ENCODE results near the gene RXRB. TPM values are rescaled to one million over a fixed set of nuclear protein-coding genes. Genes with fewer than 3 reads are reported as not detected.
A peak's percentile ranks its signal among the peaks of the same experiment; 100 is the strongest.
"Not testable (repeated sequence)": the region's sequence is repeated elsewhere in the genome, so short reads cannot be mapped to it uniquely, and the experiment has no call there.

The RXRB gene
- total RNA-seq, 2 donors from 2014 or later: 55.6 to 57.5 TPM

GRCh38 chr6:33165581-33166258, 34.7 kb downstream of the RXRB start:
- no peaks in the 10 kb centered on the region for H3K9me3 Mint-ChIP-seq
- DNase-seq: no peak
- peaks cover 14% of the 10 kb centered on the region for H3K4me1 Mint-ChIP-seq (ENCODE audit: low read depth)
- H3K4me3 Mint-ChIP-seq: no peak overlapping the region
- no peak for ATAC-seq (replicated peaks in 1 of 2)
- no peaks in the 10 kb centered on the region for H3K27me3 Mint-ChIP-seq (ENCODE audit: low read depth)
- no peak overlapping the region for H3K27ac Mint-ChIP-seq
- H3K36me3 Mint-ChIP-seq (ENCODE audit: insufficient read depth in 2 of 2): no peaks in the 10 kb centered on the region

- no peaks in the 10 kb centered on the region for H3K27me3 Mint-ChIP-seq (ENCODE audit: low read depth)
- DNase-seq (no peak), ATAC-seq (replicated peaks in 1 of 2) (no peak)
- H3K4me3 Mint-ChIP-seq: no peak overlapping the region
- no peak overlapping the region for H3K27ac Mint-ChIP-seq
- H3K36me3 Mint-ChIP-seq (ENCODE audit: insufficient read depth in 2 of 2): no peaks in the 10 kb centered on the region
- H3K4me1 Mint-ChIP-seq (ENCODE audit: low read depth): peaks cover 14% of the 10 kb centered on the region
- H3K9me3 Mint-ChIP-seq: no peaks in the 10 kb centered on the region
Observed at GRCh38 chr6:33164665-33165373, 35.6 kb downstream of the RXRB start.

GRCh38 chr6:33164176-33164575, 36.3 kb downstream of the RXRB start:
- Mint-ChIP-seq H3K4me1 (ENCODE audit: low read depth) (peaks cover 14% of the 10 kb centered on the region), H3K27me3 (ENCODE audit: low read depth) (no peaks in the 10 kb centered on the region), H3K36me3 (ENCODE audit: insufficient read depth in 2 of 2) (no peaks in the 10 kb centered on the region), H3K9me3 (no peaks in the 10 kb centered on the region), H3K27ac (no peak overlapping the region), H3K4me3 (no peak overlapping the region)
- no peak for DNase-seq
- no peak for ATAC-seq (replicated peaks in 1 of 2)

DNA sequence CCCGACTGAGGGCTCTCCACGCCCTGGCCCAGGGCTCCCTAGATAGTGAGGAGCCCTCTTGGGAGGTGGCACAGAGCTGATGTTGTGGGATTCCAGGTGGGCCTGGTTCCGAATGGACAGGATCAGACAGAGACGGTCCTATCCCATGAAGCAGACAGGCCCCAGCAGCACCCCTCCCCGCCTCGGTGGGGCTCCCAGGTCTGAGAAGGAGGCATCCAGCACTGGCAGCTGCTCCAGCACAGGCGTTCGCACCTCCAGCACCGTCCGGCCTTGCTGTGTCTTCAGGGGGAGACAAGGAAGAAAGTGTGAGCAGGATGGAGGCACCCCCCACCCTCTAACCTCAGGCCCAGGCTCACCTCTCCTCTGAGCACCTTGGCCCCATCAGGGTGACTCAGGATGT, 36.9 kb downstream of the RXRB start:
- DNase-seq (no peak), ATAC-seq (replicated peaks in 1 of 2) (no peak)
- Mint-ChIP-seq H3K4me1 (ENCODE audit: low read depth) (peaks cover 14% of the 10 kb centered on the region), H3K27me3 (ENCODE audit: low read depth) (no peaks in the 10 kb centered on the region), H3K9me3 (no peaks in the 10 kb centered on the region), H3K36me3 (ENCODE audit: insufficient read depth in 2 of 2) (no peaks in the 10 kb centered on the region), H3K27ac (no peak overlapping the region), H3K4me3 (no peak overlapping the region)

- peak; percentile 93 to 95 for ATAC-seq (replicated peaks in 1 of 2)
- H3K27me3 Mint-ChIP-seq (ENCODE audit: low read depth): no peaks in the 10 kb centered on the region
- no peaks in the 10 kb centered on the region for H3K9me3 Mint-ChIP-seq
- H3K27ac Mint-ChIP-seq: no peak overlapping the region
- H3K4me3 Mint-ChIP-seq: peak overlapping the region; percentile 84 to 89
- no peaks in the 10 kb centered on the region for H3K36me3 Mint-ChIP-seq (ENCODE audit: insufficient read depth in 2 of 2)
- H3K4me1 Mint-ChIP-seq (ENCODE audit: low read depth): peaks cover 14% of the 10 kb centered on the region
- DNase-seq: peak; percentile 86 to 92
Observed at GRCh38 chr6:33161354-33162331, 38.8 kb downstream of the RXRB start.

GRCh38 chr6:33160728-33161344, 39.6 kb downstream of the RXRB start:
- ATAC-seq (replicated peaks in 1 of 2) (peak in 1 of 2 donors; percentile 33), DNase-seq (peak in 1 of 2 donors; percentile 28)
- no peaks in the 10 kb centered on the region for H3K27me3 Mint-ChIP-seq (ENCODE audit: low read depth)
- no peaks in the 10 kb centered on the region for H3K9me3 Mint-ChIP-seq
- H3K27ac Mint-ChIP-seq: no peak overlapping the region
- no peaks in the 10 kb centered on the region for H3K36me3 Mint-ChIP-seq (ENCODE audit: insufficient read depth in 2 of 2)
- peak overlapping the region; percentile 84 to 89 for H3K4me3 Mint-ChIP-seq
- H3K4me1 Mint-ChIP-seq (ENCODE audit: low read depth): peaks cover 14% of the 10 kb centered on the region

DNA sequence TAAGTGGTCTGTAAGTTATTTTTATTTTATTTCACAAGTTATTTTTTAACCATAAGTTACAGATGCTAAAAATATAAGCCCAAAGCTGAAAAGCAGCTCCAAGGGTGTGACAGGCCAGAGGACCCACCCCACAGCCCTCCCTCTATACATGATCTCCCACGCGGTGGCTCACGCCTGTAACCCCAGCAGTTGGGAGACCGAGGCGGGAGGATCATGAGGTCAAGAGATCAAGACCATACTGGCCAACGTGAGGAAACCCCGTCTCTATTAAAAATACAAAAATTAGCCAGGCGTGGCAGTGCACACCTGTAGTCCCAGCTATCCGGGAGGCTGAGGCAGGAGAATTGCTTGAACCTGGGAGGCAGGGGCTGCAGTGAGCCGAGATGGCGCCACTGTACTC, 40.4 kb downstream of the RXRB start:
- Mint-ChIP-seq H3K4me1 (ENCODE audit: low read depth) (peaks cover 14% of the 10 kb centered on the region), H3K4me3 (no peak overlapping the region), H3K27me3 (ENCODE audit: low read depth) (no peaks in the 10 kb centered on the region), H3K9me3 (no peaks in the 10 kb centered on the region), H3K36me3 (ENCODE audit: insufficient read depth in 2 of 2) (no peaks in the 10 kb centered on the region), H3K27ac (no peak overlapping the region)
- ATAC-seq (replicated peaks in 1 of 2): no peak
- no peak for DNase-seq

DNA sequence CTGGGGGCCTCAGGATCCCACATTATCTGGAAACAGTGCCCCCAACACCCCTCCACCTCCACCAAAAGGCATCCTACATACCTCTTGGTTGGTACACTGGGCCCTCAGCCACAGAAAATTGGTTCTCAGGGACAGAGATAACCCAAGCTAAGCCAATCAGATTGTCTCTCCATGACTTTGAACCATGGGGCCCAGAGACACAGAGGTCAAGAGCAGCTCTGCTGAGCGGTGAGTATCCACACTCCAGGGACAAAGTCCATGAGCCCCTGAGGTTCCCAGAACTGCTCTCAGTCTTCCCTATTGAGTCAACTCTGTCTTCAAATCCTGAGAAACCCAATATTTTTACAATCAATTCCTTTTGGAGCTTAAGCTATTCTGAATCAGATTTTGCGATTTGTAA, 43.5 kb downstream of the RXRB start:
- H3K4me3 Mint-ChIP-seq: no peak overlapping the region
- DNase-seq (no peak), ATAC-seq (replicated peaks in 1 of 2) (no peak)
- peaks cover 0 to under 1% of the 10 kb centered on the region in 2 donors for H3K9me3 Mint-ChIP-seq
- H3K27ac Mint-ChIP-seq: no peak overlapping the region
- no peaks in the 10 kb centered on the region for H3K27me3 Mint-ChIP-seq (ENCODE audit: low read depth)
- H3K36me3 Mint-ChIP-seq (ENCODE audit: insufficient read depth in 2 of 2): peaks cover under 1% of the 10 kb centered on the region in 2 donors
- H3K4me1 Mint-ChIP-seq (ENCODE audit: low read depth): peaks cover 12% of the 10 kb centered on the region

DNA sequence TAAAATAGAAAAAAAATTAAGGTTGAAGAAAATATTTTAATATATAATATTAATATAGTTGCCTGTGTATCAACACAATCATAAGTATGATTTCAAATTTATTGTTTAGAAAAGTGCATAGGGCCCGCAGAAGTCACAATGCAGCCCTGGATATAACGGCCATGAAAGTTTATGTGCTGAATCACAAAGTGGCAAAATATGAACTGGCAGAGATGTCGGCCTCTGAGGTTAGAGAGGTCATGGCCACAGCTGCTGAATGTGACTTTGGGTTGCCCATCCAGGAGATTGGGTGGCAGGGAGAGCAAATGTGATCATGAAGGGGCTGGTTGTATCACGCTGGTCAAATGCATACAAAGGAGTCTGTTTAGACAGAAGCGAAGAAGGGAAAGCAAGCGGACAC, 43.9 kb downstream of the RXRB start:
- peaks cover 7% of the 10 kb centered on the region for H3K4me1 Mint-ChIP-seq (ENCODE audit: low read depth)
- H3K36me3 Mint-ChIP-seq (ENCODE audit: insufficient read depth in 2 of 2): peaks cover 3 to 4% of the 10 kb centered on the region in 2 donors
- H3K9me3 Mint-ChIP-seq: peaks cover 0 to 4% of the 10 kb centered on the region in 2 donors
- no peaks in the 10 kb centered on the region for H3K27me3 Mint-ChIP-seq (ENCODE audit: low read depth)
- no peak for DNase-seq
- ATAC-seq (replicated peaks in 1 of 2): no peak
- no peak overlapping the region for H3K27ac Mint-ChIP-seq
- H3K4me3 Mint-ChIP-seq: no peak overlapping the region

- ATAC-seq (replicated peaks in 1 of 2): no peak
- DNase-seq: no peak
- Mint-ChIP-seq H3K27me3 (ENCODE audit: low read depth) (no peaks in the 10 kb centered on the region), H3K27ac (no peak overlapping the region), H3K4me1 (ENCODE audit: low read depth) (no peaks in the 10 kb centered on the region), H3K36me3 (ENCODE audit: insufficient read depth in 2 of 2) (peaks cover 3 to 4% of the 10 kb centered on the region in 2 donors), H3K4me3 (no peak overlapping the region), H3K9me3 (peaks cover 0 to 4% of the 10 kb centered on the region in 2 donors)
Observed at GRCh38 chr6:33154349-33154748, 46.1 kb downstream of the RXRB start.

GRCh38 chr6:33151050-33151449, 49.4 kb downstream of the RXRB start:
- H3K4me3 Mint-ChIP-seq: no peak overlapping the region
- no peaks in the 10 kb centered on the region for H3K27me3 Mint-ChIP-seq (ENCODE audit: low read depth)
- no peak overlapping the region for H3K27ac Mint-ChIP-seq
- DNase-seq: no peak
- no peaks in the 10 kb centered on the region for H3K4me1 Mint-ChIP-seq (ENCODE audit: low read depth)
- peaks cover 3 to 4% of the 10 kb centered on the region in 2 donors for H3K36me3 Mint-ChIP-seq (ENCODE audit: insufficient read depth in 2 of 2)
- peaks cover 0 to 4% of the 10 kb centered on the region in 2 donors for H3K9me3 Mint-ChIP-seq
- ATAC-seq (replicated peaks in 1 of 2): no peak

DNA sequence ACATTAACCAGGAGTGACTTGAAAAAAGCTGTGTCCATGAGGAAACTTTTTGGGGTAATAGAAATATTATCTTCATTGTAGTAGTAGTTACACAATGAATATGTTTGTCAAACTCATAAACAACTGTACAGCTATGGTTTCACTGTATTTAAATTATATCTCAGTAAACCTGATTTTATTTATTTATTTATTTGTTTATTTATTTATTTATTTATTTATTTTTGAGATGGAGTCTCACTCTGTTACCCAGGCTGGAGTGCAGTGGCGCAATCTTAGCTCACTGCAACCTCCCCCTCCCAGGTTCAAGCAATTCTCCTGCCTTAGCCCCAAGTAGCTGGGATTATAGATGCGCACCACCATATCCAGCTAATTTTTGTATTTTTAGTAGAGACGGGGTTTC, 49.9 kb downstream of the RXRB start:
- H3K4me3 Mint-ChIP-seq; DNase-seq; ATAC-seq (replicated peaks in 1 of 2); H3K9me3 Mint-ChIP-seq; H3K27ac Mint-ChIP-seq; H3K27me3 Mint-ChIP-seq (ENCODE audit: low read depth); H3K4me1 Mint-ChIP-seq (ENCODE audit: low read depth); H3K36me3 Mint-ChIP-seq (ENCODE audit: insufficient read depth in 2 of 2): not testable (repeated sequence)
